Activated CD8-positive, alpha-beta memory T cell treated with anti-CD3 and anti-CD28 coated beads, Interleukin-2, amount 50 U/mL, for 48 hours (primary cell): ENCODE results near the gene ZMYM5.
"Not testable (repeated sequence)": the region's sequence is repeated elsewhere in the genome, so short reads cannot be mapped to it uniquely, and the experiment has no call there.

ENCODE experiments used
- DNase-seq: peaks from one replicate; pipeline ENCODE4 v3.0.0-alpha.2; 2020

The ZMYM5 gene

DNA sequence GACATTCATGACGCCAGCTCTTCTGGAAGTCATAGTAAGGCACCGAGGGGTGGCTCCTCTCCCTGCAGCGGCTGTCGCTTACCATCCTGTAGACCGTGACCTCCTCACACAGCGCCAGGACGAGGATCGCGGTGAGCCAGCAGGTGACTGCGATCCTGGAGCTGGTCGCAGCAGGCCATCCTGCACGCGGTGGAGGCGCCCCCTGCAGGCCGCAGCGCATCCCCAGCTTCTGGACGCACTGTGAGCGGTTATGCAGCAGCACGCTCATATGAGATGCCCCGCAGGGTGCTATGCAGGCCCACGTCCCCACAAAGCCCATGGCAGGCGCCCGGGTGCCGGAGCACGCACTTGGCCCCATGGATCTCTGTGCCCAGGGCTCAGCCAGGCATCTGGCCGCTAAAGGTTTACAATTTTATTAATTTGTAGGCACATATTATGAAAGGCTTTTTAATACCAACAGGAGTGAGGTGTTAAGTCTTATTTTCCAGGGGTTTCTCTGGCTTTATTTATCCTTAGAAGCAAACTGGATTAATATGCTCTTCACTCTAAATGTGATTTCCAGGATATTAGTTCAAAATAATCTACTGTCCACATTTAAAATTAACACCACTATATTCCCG lies 45.1 kb downstream of the ZMYM5 start:
- peak; percentile 77 for DNase-seq

DNA sequence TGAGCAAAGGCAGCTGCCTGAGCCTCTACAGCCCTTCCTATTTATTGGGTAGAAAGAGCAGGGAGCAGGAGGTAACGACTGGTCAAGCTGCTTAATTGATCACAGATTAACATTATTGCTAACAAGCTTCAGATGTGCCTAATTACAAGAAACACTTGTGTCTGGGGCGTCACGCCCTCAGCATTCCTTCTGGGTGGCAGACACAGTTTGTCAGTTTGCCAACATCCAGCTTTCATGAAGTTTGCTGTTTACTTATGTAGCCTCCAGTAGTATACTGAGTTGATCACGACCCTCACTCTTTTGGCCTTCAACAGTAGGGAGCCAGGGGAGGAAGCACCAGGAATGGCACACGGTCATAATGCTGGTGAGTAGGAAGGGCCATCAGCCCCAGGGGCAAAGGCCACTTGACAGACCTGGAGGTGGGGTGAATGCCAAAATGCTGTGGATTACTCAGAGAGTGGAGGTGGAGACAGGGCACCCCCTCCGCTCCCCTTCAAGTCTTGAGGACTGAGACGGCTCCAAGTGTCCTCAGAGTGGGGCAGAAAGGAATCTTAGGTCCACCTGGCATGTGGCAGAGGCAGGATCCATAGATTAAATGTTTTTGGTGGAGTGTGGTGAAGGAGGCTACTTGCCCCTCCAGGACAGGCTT lies 45.8 kb downstream of the ZMYM5 start:
- DNase-seq, result no peak

DNA sequence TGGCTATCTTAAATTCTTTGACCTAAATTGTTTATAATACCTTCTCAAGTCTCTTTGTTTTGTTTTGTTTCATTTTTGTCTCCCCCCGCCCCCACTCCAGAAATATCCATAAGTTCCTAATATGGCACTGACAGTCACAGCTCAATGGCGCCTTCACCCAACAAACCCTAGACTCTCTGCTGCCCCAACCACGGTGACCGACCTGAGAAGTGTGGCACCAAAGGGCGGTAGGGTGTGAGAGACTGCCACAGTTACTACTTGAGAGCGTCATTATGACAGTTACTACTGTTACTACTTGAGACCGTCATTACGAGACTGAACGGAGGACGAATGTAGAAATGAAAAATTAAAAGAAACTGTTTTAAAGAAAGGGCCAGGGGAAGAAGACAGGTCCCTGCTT lies 46.3 kb downstream of the ZMYM5 start:
- no peak for DNase-seq

DNA sequence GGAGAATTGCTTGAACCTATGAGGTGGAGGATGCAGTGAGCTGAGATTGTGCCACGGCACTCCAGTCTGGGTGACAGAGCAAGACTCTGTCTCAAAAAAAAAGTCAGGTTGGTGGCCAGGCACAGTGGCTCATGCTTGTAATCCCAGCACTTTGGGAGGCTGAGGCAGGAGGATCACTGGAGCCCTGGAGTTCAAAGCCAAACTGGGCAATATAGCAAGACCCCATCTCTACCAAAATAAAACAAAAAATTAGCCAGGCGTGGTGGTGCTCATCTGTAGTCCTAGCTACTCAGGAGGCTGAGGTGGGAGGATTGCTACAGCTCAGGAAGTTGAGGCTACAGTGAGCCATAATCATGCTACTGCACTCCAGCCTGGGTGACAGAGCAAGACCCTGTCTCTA lies 47.6 kb downstream of the ZMYM5 start:
- not testable (repeated sequence) for DNase-seq

DNA sequence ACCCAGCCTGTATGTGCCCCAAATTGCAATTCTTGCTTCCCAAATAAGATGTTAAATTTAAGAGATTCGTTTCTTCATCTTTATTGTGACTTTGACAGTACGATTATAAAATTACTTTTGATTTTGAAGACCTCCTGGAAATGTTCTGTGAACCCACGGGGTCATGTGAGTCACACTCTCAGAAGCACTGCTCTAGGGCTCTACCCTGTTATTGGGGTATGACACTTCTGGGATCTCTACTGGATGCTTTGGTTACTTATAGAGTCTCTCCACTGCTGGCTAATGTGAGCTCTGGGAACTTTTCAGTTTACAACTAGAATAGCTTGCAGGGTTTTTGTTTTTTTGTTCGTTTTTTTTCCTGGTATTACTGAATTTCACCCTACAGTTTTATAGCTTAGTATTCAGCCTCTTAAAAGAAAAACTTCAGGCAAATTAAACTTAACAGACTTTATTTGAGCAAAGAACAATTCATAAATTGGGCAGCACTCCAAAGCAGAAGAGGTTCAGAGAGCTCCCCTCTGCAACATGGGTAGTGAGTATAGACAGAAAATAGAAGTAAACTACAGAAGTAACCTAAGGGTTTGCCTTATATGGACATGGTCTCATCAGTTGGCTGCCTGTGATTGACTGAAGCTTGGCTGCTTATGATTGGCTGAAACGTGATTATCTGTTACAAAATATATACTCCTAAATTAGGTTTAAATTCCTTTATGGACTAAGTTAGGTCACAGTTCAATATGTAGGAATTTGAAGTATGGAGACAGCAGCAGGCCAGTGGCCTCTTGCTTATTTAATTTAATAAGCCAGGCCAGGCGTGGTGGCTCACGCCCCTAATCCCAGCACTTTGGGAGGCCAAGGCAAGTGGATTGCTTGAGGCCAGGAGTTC lies 52.2 kb downstream of the ZMYM5 start:
- DNase-seq, result no peak

DNA sequence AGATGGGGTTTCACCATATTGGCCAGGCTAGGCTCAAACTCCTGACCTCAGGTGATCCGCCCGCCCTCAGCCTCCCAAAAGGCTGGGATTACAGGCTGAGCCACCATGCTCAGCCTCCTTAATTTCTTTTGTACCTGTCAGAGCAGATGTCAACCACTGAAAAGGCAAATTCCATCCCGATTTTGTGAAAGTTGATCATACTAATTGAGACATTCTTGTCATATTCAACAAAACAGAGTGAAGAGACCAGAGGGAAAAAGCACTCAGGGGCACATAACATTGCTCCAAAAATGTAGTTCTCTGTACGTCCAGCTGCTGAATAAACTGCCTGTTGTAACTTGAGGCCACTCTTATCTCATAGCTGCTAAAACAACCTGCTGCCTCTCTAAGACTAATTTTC lies 53.3 kb downstream of the ZMYM5 start:
- DNase-seq, result no peak

DNA sequence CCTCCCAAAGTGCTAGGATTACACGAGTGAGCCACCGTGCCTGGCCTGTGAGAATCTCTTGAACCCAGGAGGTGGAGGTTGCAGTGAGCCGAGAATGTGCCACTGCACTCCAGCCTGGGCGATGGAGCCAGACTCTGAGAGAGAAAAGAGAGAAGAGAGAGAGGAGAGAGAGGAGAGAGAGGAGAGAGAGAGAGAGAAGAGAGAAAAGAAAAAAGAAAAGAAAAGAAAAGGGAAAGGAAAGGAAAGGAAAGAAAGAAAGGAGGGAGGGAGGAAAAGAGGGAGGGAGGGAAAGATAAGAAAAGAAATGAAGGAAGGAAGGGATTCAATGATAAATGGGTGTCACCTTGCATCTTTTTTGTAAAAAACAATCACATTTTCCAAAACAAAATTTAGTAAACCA lies 57.7 kb downstream of the ZMYM5 start:
- DNase-seq, result no peak

DNA sequence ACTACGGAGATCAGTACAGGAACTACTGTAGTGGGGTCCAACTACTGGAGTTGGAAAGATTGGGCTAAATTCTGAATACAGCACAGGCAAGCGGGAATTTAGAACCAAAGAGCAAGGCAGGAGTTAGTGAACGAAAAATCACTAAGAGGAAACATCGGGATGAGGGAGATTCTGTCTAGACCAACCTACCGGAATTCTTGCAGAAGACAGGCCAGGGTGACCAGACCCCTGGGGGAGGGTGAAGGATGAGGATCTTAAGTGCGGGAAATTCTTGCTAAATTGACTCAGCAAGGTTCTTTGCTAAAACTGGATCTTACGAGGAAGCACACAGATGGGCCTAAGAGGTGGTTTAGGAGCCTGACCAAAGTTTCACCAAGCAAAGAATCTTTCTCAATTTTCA lies 67.5 kb downstream of the ZMYM5 start:
- DNase-seq, result no peak

DNA sequence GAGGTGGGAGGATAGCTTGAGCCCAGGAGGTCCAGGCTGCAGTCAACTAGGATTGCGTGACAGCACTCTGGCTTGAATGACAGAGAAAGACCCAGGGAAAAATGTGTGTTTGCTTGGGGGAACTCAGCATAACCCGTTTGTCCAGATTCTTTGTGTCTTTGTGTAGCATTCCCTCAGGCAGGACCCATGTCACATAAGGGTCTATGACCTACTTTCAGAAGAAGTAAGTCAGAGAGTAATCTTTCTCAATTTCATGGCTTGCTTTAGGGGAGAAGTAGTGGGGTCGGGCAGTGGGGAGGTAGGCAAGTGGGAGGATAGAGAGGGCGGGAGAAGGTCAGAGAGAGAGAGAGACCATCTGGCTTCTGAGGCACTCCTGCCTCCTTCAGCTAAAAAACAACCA lies 68.8 kb downstream of the ZMYM5 start:
- DNase-seq, result no peak

DNA sequence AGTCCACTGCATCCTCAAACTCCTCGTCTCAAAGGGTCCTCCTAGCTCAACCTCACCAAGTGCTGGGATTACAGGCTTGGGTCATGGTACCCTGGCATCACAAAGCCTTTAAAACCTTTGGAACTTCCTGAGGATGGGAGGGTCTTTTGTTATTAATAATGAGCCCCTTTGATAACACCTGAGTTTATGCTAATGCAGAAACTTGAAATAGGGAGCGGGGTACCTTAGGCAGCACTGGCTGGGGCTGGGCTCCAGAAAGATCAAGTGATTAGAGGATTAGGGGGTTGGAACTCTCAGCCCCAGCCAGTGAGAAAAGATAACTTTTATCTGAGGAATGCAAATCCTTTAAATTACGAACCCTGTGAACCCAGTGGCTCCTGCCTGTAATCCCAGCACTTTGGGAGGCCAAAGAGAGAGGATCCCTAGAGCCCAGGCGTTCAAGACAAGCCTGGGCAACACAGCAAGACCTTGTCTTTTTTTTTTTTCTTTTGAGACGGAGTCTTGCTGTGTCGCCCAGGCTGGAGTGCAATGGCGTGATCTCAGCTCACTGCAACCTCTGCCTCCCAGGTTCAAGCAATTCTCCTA lies 71.4 kb downstream of the ZMYM5 start:
- no peak for DNase-seq

DNA sequence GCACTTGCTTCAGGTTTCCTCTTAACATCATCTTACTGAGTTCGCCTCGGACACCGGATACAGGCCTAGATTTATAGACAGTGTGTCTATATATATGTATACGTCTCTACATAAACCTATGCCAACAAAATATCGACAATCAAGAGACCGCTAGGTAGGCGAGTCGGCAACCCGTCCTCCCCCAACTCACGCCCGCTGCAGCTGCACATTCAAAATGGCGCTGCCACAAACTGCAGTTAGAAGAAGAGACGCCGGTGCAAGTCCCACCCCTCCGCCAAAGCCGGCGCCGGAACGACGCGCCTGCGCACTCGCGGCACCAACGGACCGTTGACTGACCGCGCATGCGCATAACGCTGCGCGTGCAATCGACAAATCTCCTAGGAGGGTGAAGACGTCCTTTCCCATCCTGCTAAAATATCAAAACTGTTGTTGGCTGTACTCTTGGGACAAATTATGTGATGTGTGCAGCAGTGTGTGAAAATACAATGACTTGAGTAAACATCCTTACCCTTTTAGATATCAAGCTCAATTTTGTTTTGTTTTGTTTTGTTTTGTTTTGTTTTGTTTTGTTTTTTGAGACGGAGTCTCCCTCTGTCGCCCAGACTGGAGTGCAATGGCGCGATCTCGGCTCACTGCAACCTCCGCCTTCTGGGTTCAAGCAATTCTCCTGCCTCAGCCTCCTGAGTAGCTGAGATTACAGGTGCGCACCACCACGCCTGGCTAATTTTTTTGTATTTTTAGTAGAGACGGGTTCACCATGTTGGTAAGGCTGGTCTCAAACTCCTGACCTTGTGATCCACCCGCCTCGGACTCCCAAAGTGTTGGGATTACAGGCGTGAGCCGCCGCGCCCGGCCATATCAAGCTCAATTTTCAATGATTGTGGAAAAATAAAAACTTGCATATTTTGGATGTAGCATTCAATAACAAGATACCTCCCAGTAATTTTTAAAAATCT lies 80.4 kb downstream of the ZMYM5 start, which contains the start of gene PSPC1:
Gene PSPC1 (minus strand): TSS at position 219 of the 956 bp plus-strand sequence. CDS start 188 bp downstream, at position 31.
- peak; percentile 98 for DNase-seq

DNA sequence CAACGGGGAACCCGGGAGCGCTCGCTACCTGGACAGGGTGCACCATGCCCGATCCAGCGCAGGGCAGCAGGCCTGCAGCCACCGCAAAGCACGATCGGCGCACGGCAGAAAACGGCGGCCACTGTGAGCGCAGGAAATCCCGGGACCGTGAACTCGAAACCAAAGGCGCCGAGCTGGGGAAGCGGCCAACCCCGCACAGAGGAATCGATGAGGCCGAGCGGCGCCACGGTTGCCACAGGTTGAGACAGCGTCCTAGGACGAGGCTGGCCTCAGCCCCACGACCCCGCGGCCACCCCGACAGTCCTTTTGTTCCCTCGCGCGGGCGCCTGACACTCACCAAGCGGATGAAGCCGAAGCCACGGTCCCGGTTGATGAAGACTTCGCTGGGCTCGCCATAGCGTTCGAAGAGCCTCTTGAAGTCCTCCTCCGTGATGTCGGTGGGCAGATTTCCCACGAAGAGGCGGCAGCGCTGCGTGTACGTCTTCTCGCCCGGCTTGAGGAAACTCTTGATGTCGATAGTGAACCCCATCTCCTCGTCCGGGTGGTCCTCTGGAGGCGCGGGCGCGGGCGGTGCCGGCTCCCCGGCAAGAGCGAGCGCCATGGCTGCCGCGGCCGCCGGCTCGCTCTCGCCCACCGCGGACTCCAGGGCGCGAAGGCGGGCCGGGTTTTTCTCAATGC lies 81.3 kb downstream of the ZMYM5 start:
- DNase-seq, result peak; percentile 80

DNA sequence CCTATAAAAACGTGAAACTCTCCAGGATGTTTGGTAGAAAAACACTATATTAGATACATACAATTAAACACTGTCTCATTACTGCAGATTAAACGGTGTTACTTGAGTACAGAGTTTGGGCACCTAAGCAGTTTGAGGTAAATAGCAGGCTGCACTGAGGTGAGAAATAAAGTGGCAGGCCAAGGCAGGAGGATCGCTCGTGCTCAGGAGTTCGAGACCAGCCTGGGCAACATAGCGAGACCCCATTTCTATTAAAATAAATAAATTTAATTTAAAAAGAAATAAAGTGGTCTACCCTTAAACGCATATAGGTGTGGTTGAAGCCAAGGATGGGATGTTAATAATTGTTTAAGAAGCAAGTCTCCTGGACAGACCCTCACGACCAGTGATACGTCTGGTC lies 81.9 kb downstream of the ZMYM5 start:
- no peak for DNase-seq

DNA sequence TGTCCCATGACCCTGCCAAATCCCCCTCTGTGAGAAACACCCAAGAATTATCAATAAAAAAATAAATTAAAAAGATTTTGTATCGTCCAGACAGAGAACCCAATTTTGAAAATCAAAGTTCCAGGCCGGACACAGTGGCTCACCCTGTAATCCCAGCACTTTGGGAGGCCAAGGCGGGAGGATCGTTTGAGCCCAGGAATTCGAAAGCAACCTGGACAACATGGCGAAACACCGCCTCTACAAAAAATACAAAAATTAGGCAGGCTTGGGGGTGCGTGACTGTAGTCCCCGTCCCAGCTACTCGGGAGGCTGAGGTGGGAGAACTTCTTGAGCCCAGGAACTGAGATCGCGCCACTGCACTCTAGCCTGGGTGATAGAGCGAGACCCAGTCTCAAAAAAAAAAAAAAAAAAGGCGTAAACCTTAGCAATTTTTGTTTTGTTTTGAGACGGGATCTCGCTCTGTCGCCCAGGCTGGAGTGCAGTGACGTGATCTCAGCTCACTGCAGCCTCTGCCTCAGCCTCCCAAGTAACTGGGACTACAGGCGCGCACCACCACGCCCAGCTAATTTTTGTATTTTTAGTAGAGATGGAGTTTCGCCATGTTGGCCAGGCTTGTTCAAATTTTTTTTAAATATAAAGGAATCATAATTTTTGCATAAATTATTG lies 82.6 kb downstream of the ZMYM5 start:
- DNase-seq, result not testable (repeated sequence)
